Endothelial cell of umbilical vein (primary cell): Measurements from ENCODE around the gene SYTL1.

Source experiments
- EZH2 ChIP-seq: IDR thresholded peaks from 2 replicates; pipeline ENCODE4 v1.6.1; 2012; ENCODE audit warnings: borderline replicate concordance, low read depth, mild to moderate bottlenecking, moderate library complexity, low read length, inconsistent platforms; ENCODE audit not compliant: severe bottlenecking
- MYC ChIP-seq: IDR thresholded peaks from one replicate; pipeline ENCODE4 v1.6.1; 2011; ENCODE audit warnings: mild to moderate bottlenecking, low read depth, low read length
- POLR2A ChIP-seq: IDR thresholded peaks from 2 replicates; pipeline ENCODE4 v1.6.1; 2012; ENCODE audit warnings: low read depth, mild to moderate bottlenecking, control low read depth, low read length
- POLR2AphosphoS5 ChIP-seq: IDR thresholded peaks from 2 replicates; pipeline ENCODE4 v1.6.1; 2012; ENCODE audit warnings: low read depth, mild to moderate bottlenecking, control low read depth, low read length, moderate library complexity; ENCODE audit not compliant: insufficient read depth
- TF ChIP-seq, protein P1 (sequence below): IDR thresholded peaks from 2 replicates; pipeline ENCODE4 v1.6.1; 2011; ENCODE audit not compliant: insufficient read depth, insufficient read length
- TF ChIP-seq, protein P2 (sequence below), 2 donors: IDR thresholded peaks; 1 replicate in 1 of 2; 2 replicates in 1 of 2; pipeline ENCODE4 v1.5.1; 2011; ENCODE audit warnings: low read length in 2 of 2, mild to moderate bottlenecking in 2 of 2, moderate library complexity in 2 of 2, control low read depth in 1 of 2, inconsistent platforms in 1 of 2, low read depth in 1 of 2; ENCODE audit not compliant: insufficient read depth in 1 of 2; ENCODE audit errors: extremely low read depth in 1 of 2

- TF ChIP-seq POLR2AphosphoS5: no peak
- no peak for TF ChIP-seq POLR2A
- TF ChIP-seq, protein P1, sequence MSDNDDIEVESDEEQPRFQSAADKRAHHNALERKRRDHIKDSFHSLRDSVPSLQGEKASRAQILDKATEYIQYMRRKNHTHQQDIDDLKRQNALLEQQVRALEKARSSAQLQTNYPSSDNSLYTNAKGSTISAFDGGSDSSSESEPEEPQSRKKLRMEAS: no peak
- TF ChIP-seq EZH2: no peak
- TF ChIP-seq, protein P2, sequence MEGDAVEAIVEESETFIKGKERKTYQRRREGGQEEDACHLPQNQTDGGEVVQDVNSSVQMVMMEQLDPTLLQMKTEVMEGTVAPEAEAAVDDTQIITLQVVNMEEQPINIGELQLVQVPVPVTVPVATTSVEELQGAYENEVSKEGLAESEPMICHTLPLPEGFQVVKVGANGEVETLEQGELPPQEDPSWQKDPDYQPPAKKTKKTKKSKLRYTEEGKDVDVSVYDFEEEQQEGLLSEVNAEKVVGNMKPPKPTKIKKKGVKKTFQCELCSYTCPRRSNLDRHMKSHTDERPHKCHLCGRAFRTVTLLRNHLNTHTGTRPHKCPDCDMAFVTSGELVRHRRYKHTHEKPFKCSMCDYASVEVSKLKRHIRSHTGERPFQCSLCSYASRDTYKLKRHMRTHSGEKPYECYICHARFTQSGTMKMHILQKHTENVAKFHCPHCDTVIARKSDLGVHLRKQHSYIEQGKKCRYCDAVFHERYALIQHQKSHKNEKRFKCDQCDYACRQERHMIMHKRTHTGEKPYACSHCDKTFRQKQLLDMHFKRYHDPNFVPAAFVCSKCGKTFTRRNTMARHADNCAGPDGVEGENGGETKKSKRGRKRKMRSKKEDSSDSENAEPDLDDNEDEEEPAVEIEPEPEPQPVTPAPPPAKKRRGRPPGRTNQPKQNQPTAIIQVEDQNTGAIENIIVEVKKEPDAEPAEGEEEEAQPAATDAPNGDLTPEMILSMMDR (IDR thresholded peaks at IDR 0.05; ENCODE audit: extremely low read depth in 1 of 2, insufficient read depth in 1 of 2, low read depth in 1 of 2, low read length in 2 of 2): no peak
- TF ChIP-seq MYC: no peak
Observed at GRCh38 chr1:27372022-27372807, 30.4 kb downstream of the SYTL1 start.
